Peyer's patch (tissue), 4 donors: ENCODE data around the gene NRDC. TPM values are rescaled to one million over a fixed set of nuclear protein-coding genes. Genes with fewer than 3 reads are reported as not detected.
A peak's percentile ranks its signal among the peaks of the same experiment; 100 is the strongest.

Experiments used
- DNase-seq, 3 donors: peaks; one replicate each; pipeline ENCODE4 v3.0.0-alpha.2; 2017 to 2019
- H3K27ac ChIP-seq, 4 donors: fragments of 200-600 bp; sonication (generic); one replicate each; pipeline ENCODE4 v1.5.1; 2016 to 2019
- H3K27me3 ChIP-seq, 2 donors: fragments of 200-600 bp; sonication (generic); one replicate each; pipeline ENCODE4 v1.5.1; 2019
- H3K36me3 ChIP-seq, 3 donors: fragments of 200-600 bp; sonication (generic); one replicate each; pipeline ENCODE4 v1.5.1; 2016 to 2019
- H3K4me1 ChIP-seq, 4 donors: fragments of 200-600 bp; sonication (generic); one replicate each; pipeline ENCODE4 v1.5.1; 2016 to 2019
- H3K4me3 ChIP-seq, 4 donors: fragments of 200-600 bp; sonication (generic); 1 replicate in 3 of 4; 2 replicates in 1 of 4; pipeline ENCODE4 v1.5.1; 2016 to 2019; ENCODE audit warnings: mild to moderate bottlenecking in 1 of 4
- H3K9me3 ChIP-seq, 4 donors: fragments of 200-600 bp; sonication (generic); one replicate each; pipeline ENCODE4 v1.5.1; 2016 to 2019; ENCODE audit warnings: mild to moderate bottlenecking in 1 of 4
- CTCF ChIP-seq, 6 experiments: fragments of 450-650 bp in 4 of 6; fragments of 200-600 bp in 2 of 6; sonication (generic) in 1 of 6; IDR thresholded peaks; one replicate each; pipeline ENCODE4 v1.5.1; 2017 to 2019; ENCODE audit warnings: antibody characterized with exemption in 6 of 6, mild to moderate bottlenecking in 3 of 6, moderate library complexity in 1 of 6
- POLR2A ChIP-seq, 2 donors: fragments of 450-650 bp; IDR thresholded peaks; one replicate each; pipeline ENCODE4 v1.5.1; 2017; ENCODE audit warnings: antibody characterized with exemption in 2 of 2, mild to moderate bottlenecking in 2 of 2, moderate library complexity in 2 of 2
- total RNA-seq, 4 donors: library from RNA; depleted of rRNA; stranded (reverse); fragments of >200 nt; gene quantifications; one replicate each; pipeline ENCODE4 v1.1.0, GENCODE V29; 2016

NRDC gene
- 100 to 1,000 TPM in 1 of 4 donors, 10 to 100 TPM in 3; 55.2 to 111 (median 67.8) TPM for total RNA-seq

- Histone ChIP-seq H3K27ac (peak within 1 kb of the TSS; percentile 89 to 99 (median 96)), H3K4me1 (peaks cover 0 to 26% (median 8%) of the 10 kb centered on the region in 4 donors), H3K27me3 (no peaks in the 10 kb centered on the region), H3K36me3 (no peaks in the 10 kb centered on the region), H3K4me3 (peak within 1 kb of the TSS; percentile 70 to 95 (median 90)), H3K9me3 (no peaks in the 10 kb centered on the region)
- peak; percentile 99 to 100 (median 100) for DNase-seq
- TF ChIP-seq CTCF (IDR thresholded peaks at IDR 0.05) (no peak), POLR2A (IDR thresholded peaks at IDR 0.05) (peak; percentile 88 to 89)
These were observed at the start of gene NRDC for GRCh38 chr1:51878616-51879336. Gene NRDC, minus strand, starts transcription at chr1:51878727. Its CDS starts 112 bp downstream, at chr1:51878615.

- no peaks in the 10 kb centered on the region for H3K27me3 ChIP-seq
- no peaks in the 10 kb centered on the region for H3K9me3 ChIP-seq
- no peaks in the 10 kb centered on the region for H3K36me3 ChIP-seq
- H3K4me1 ChIP-seq: no peaks in the 10 kb centered on the region
- no peak for TF ChIP-seq POLR2A (IDR thresholded peaks at IDR 0.05)
- no peak for DNase-seq
- no peak overlapping the region for H3K27ac ChIP-seq
- H3K4me3 ChIP-seq: no peak overlapping the region
These were observed 48.5 kb upstream of the NRDC start for GRCh38 chr1:51927029-51927428.

- H3K27ac ChIP-seq: no peak overlapping the region
- H3K4me3 ChIP-seq: no peak overlapping the region
- no peaks in the 10 kb centered on the region for H3K4me1 ChIP-seq
- H3K36me3 ChIP-seq: no peaks in the 10 kb centered on the region
- TF ChIP-seq CTCF (IDR thresholded peaks at IDR 0.05) (peak in 1 of 6 experiments; percentile 21), POLR2A (IDR thresholded peaks at IDR 0.05) (no peak)
- H3K27me3 ChIP-seq: no peaks in the 10 kb centered on the region
- no peak for DNase-seq
- H3K9me3 ChIP-seq: no peaks in the 10 kb centered on the region
These were observed 47.8 kb upstream of the NRDC start for GRCh38 chr1:51926171-51926812.

GRCh38 chr1:51924455-51924854 is 45.9 kb upstream of the NRDC start:
- Histone ChIP-seq H3K27me3 (no peaks in the 10 kb centered on the region), H3K9me3 (no peaks in the 10 kb centered on the region), H3K4me3 (no peak overlapping the region), H3K27ac (no peak overlapping the region), H3K36me3 (no peaks in the 10 kb centered on the region), H3K4me1 (no peaks in the 10 kb centered on the region)
- TF ChIP-seq CTCF (IDR thresholded peaks at IDR 0.05) (no peak), POLR2A (IDR thresholded peaks at IDR 0.05) (no peak)
- no peak for DNase-seq

- TF ChIP-seq POLR2A (IDR thresholded peaks at IDR 0.05): no peak
- Histone ChIP-seq H3K36me3 (no peaks in the 10 kb centered on the region), H3K4me3 (no peak overlapping the region), H3K27me3 (no peaks in the 10 kb centered on the region), H3K9me3 (no peaks in the 10 kb centered on the region), H3K4me1 (no peaks in the 10 kb centered on the region), H3K27ac (no peak overlapping the region)
- DNase-seq: no peak
These were observed 43.5 kb upstream of the NRDC start for GRCh38 chr1:51922040-51922439.

GRCh38 chr1:51920130-51920529 is 41.6 kb upstream of the NRDC start:
- DNase-seq: no peak
- Histone ChIP-seq H3K9me3 (no peaks in the 10 kb centered on the region), H3K27ac (no peak overlapping the region), H3K27me3 (no peaks in the 10 kb centered on the region), H3K4me1 (no peaks in the 10 kb centered on the region), H3K4me3 (no peak overlapping the region), H3K36me3 (no peaks in the 10 kb centered on the region)
- TF ChIP-seq POLR2A (IDR thresholded peaks at IDR 0.05) (no peak), CTCF (IDR thresholded peaks at IDR 0.05) (no peak)
